CD4-positive, alpha-beta T cell (primary cell): ENCODE results near the gene KCNQ1. TPM values are rescaled to one million over a fixed set of nuclear protein-coding genes. Genes with fewer than 3 reads are reported as not detected.

Experiments used
- ATAC-seq: fragments of 200-7000 bp; cut with Tn5 transposase; one replicate; pipeline ENCODE4 v1.10.0; 2022; ENCODE audit warnings: mild to moderate bottlenecking; ENCODE audit not compliant: poor library complexity
- CTCF ChIA-PET: fragments of 350-600 bp; sonication (Branson Sonifier 250); formaldehyde crosslinking; loops from one replicate; lab custom pipeline; 2021; ENCODE audit warnings: antibody characterized with exemption, inconsistent platforms; lab: Charles Lee
- POLR2A ChIA-PET: fragments of 350-600 bp; sonication (Branson Sonifier 250); formaldehyde crosslinking; loops from one replicate; lab custom pipeline; 2021; ENCODE audit warnings: antibody characterized with exemption, inconsistent platforms; lab: Charles Lee
- DNase-seq, 14 experiments: peaks; one replicate each; pipeline ENCODE4 v3.0.0-alpha.2; 2013 to 2020; ENCODE audit warnings: mixed read lengths in 2 of 14
- H3K27ac ChIP-seq, 2 donors: one replicate each; pipeline versions ENCODE4 v1.5.1 to v1.7.0; 2013; ENCODE audit warnings: low read length in 2 of 2, low read depth in 1 of 2, mild to moderate bottlenecking in 1 of 2
- H3K27me3 ChIP-seq, 2 experiments: 1 replicate in 1 of 2; 2 replicates in 1 of 2; pipeline versions ENCODE4 v1.6.1 to v1.7.0; 2013; ENCODE audit warnings: low read length in 2 of 2, control low read depth in 1 of 2, mild to moderate bottlenecking in 1 of 2, moderate library complexity in 1 of 2; ENCODE audit not compliant: insufficient read depth in 2 of 2, control insufficient read depth in 1 of 2
- H3K36me3 ChIP-seq: one replicate; pipeline ENCODE4 v1.6.1; 2013; ENCODE audit warnings: low read length, control low read depth; ENCODE audit not compliant: insufficient read depth
- H3K4me1 ChIP-seq: one replicate; pipeline ENCODE4 v1.6.1; 2013; ENCODE audit warnings: low read length, control low read depth; ENCODE audit not compliant: insufficient read depth
- H3K4me3 ChIP-seq: one replicate; pipeline ENCODE4 v1.5.1; 2013; ENCODE audit warnings: mild to moderate bottlenecking, low read length, moderate library complexity
- H3K9me3 ChIP-seq, 2 experiments: 1 replicate in 1 of 2; 2 replicates in 1 of 2; pipeline versions ENCODE4 v1.6.1 to v1.7.0; 2013; ENCODE audit warnings: low read length in 2 of 2, mild to moderate bottlenecking in 2 of 2, control low read depth in 1 of 2, moderate library complexity in 1 of 2; ENCODE audit not compliant: control insufficient read depth in 1 of 2, insufficient read depth in 1 of 2
- H3K27ac Mint-ChIP-seq: one replicate; pipeline ENCODE4 v1.8.0; 2020; ENCODE audit warnings: mixed read lengths
- H3K27me3 Mint-ChIP-seq: one replicate; pipeline ENCODE4 v1.8.0; 2021; ENCODE audit warnings: mixed read lengths
- H3K36me3 Mint-ChIP-seq: one replicate; pipeline ENCODE4 v1.8.0; 2021; ENCODE audit warnings: low read depth, mixed read lengths
- H3K4me1 Mint-ChIP-seq: one replicate; pipeline ENCODE4 v1.8.0; 2021; ENCODE audit warnings: low read depth, mixed read lengths
- H3K4me3 Mint-ChIP-seq: one replicate; pipeline ENCODE4 v1.8.0; 2020; ENCODE audit warnings: mild to moderate bottlenecking, mixed read lengths
- H3K9me3 Mint-ChIP-seq: one replicate; pipeline ENCODE4 v1.8.0; 2020; ENCODE audit warnings: mixed read lengths
- intact Hi-C, 2 experiments: fragments of 100-400 bp; cut with DNase I in 1 of 2; cut with micrococcal nuclease in 1 of 2; formaldehyde crosslinking; loops; one replicate each; pipeline versions ENCODE4 v1.15.1 to v1.9.0; 2023 to 2025; cut with DNase I, micrococcal nuclease
- total RNA-seq, 174 experiments: library from RNA in 2 of 174; stranded (reverse) in 2 of 174; gene quantifications; one replicate each; pipeline ENCODE4 v1.2.3 and lab custom pipeline; 2021 to 2026
- TF ChIP-seq, protein P1 (sequence below): fragments of 200-600 bp; IDR thresholded peaks from one replicate; pipeline ENCODE4 v1.8.0; 2022; ENCODE audit warnings: antibody characterized with exemption, mild to moderate bottlenecking

KCNQ1 gene
- total RNA-seq, 2 experiments from 2014 or later, result 31.3 to 33.1 TPM

DNA sequence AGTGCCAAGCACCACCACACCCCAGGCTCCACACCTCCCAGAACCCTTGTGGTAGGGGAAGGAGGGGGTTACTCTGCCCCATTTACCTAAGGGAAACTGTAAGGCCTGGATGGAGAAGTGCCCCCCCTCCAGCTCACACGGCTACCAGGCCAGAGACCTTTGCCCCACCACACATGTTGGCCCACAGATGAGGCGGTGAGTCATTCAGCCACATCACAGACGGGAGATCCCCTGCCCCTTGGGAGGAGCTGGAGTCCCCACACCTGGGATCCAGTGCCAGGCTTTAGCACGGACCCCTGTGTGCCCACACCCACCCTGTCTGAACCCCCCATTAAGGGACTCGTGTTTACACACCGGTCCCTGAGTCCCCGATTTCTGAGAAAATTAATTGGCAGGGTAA is 415.8 kb downstream of the KCNQ1 start:
- Histone ChIP-seq H3K27me3 (peaks cover 19 to 38% of the 10 kb centered on the region in 2 experiments), H3K4me3 (no peak overlapping the region), H3K27ac (no peak overlapping the region), H3K9me3 (peaks cover 0 to 5% of the 10 kb centered on the region in 2 experiments), H3K36me3 (no peaks in the 10 kb centered on the region), H3K4me1 (no peaks in the 10 kb centered on the region)
- H3K4me1 Mint-ChIP-seq, result no peaks in the 10 kb centered on the region
- CTCF ChIA-PET, result interaction anchor here (0.7 kb wide), 1 partner anchor 328 kb away, joined by 3 read pairs; no protein-coding TSS in a partner anchor
- intact Hi-C loops, result no loop called here
- ATAC-seq, result no peak
- POLR2A ChIA-PET, result no interaction called here
- TF ChIP-seq, protein P1, sequence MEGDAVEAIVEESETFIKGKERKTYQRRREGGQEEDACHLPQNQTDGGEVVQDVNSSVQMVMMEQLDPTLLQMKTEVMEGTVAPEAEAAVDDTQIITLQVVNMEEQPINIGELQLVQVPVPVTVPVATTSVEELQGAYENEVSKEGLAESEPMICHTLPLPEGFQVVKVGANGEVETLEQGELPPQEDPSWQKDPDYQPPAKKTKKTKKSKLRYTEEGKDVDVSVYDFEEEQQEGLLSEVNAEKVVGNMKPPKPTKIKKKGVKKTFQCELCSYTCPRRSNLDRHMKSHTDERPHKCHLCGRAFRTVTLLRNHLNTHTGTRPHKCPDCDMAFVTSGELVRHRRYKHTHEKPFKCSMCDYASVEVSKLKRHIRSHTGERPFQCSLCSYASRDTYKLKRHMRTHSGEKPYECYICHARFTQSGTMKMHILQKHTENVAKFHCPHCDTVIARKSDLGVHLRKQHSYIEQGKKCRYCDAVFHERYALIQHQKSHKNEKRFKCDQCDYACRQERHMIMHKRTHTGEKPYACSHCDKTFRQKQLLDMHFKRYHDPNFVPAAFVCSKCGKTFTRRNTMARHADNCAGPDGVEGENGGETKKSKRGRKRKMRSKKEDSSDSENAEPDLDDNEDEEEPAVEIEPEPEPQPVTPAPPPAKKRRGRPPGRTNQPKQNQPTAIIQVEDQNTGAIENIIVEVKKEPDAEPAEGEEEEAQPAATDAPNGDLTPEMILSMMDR, result no peak
- peak in 3 of 14 experiments; percentile 5 to 61 (median 53) for DNase-seq
- no peaks in the 10 kb centered on the region for H3K9me3 Mint-ChIP-seq
- no peak overlapping the region for H3K4me3 Mint-ChIP-seq
- no peaks in the 10 kb centered on the region for H3K36me3 Mint-ChIP-seq
- peaks cover 37% of the 10 kb centered on the region for H3K27me3 Mint-ChIP-seq
- no peak overlapping the region for H3K27ac Mint-ChIP-seq

DNA sequence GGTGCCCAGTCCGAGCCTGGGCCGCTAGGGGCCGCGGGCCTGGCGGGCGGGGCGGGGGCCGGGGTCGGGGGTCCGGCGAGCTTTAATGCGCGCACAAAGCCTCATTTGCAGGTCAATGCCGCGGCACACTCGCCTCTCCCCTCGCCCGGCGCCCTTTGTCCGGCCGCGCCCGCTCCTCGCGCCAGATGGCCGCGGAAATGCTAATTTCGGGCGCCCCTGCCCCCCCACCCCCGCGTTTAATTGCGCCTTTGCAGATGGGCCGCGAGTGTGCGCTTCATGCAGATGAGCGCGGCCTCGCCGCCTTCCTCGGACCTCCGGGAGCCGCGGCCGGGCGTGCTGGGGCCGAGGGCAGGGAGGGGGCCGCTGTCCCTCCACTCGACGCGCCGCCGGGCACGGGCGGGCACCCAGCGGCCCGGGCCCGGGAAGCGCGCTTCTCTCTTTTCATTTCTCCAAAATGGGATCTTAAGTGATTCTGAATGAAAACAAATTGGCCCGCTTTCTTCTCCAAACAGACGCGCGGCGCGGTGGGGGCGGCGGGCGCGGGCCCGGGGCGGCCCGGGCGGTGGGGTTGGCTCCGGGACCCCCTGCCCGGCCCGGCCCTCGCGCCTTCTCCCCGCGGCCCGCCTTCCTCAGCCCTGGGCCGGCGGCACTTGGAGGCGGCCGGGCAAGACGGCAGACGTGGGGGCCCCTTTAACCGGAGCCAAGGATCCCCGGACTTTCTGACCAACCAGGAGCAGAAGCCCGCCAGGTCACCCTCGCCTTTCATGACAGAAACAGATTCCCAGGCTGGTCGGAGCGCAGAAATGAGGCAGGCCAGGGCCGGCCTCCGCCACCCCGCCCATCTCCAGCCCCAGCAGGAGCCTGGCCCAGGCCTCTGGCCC is 417.8 kb downstream of the KCNQ1 start:
- TF ChIP-seq, protein P1, result no peak
- POLR2A ChIA-PET, result no interaction called here
- no peak overlapping the region for H3K4me3 ChIP-seq
- peaks cover 0 to 17% of the 10 kb centered on the region in 2 experiments for H3K9me3 ChIP-seq
- DNase-seq (no peak), ATAC-seq (no peak)
- H3K4me3 Mint-ChIP-seq, result no peak overlapping the region
- intact Hi-C loops, result no loop called here
- CTCF ChIA-PET, result no interaction called here
- no peak overlapping the region for H3K27ac Mint-ChIP-seq
- H3K4me1 Mint-ChIP-seq, result no peaks in the 10 kb centered on the region
- no peaks in the 10 kb centered on the region for H3K36me3 ChIP-seq
- peaks cover 52% of the 10 kb centered on the region for H3K27me3 Mint-ChIP-seq
- H3K4me1 ChIP-seq, result no peaks in the 10 kb centered on the region
- H3K27me3 ChIP-seq, result peaks cover 28 to 44% of the 10 kb centered on the region in 2 experiments
- no peak overlapping the region for H3K27ac ChIP-seq
- H3K9me3 Mint-ChIP-seq, result no peaks in the 10 kb centered on the region
- H3K36me3 Mint-ChIP-seq, result no peaks in the 10 kb centered on the region

DNA sequence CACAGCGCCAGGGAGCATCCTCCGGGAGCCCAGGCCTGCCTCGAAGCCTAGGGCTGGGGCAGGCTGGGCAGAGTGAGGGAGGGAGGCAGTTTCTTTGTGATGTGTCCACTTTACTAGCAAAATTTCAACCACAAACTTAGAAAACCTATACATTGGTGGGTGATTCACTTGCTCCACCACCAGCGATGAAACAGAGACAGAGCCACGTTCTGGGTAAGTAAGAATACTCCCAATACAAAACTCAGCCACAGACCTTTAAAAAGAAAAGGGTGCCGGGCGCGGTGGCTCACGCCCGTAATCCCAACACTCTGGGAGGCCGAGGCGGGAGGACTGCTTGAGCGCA is 418.4 kb downstream of the KCNQ1 start:
- H3K9me3 ChIP-seq, result peaks cover 0 to 18% of the 10 kb centered on the region in 2 experiments
- POLR2A ChIA-PET, result no interaction called here
- intact Hi-C loops, result no loop called here
- ATAC-seq (no peak), DNase-seq (no peak)
- Mint-ChIP-seq H3K4me1 (no peaks in the 10 kb centered on the region), H3K4me3 (no peak overlapping the region), H3K27ac (no peak overlapping the region), H3K27me3 (peaks cover 58% of the 10 kb centered on the region), H3K36me3 (no peaks in the 10 kb centered on the region), H3K9me3 (no peaks in the 10 kb centered on the region)
- H3K27ac ChIP-seq, result no peak overlapping the region
- peaks cover 29 to 44% of the 10 kb centered on the region in 2 experiments for H3K27me3 ChIP-seq
- CTCF ChIA-PET, result interaction anchor here (1.0 kb wide), 1 partner anchor 25 kb away, joined by 3 read pairs; no protein-coding TSS in a partner anchor
- no peak overlapping the region for H3K4me3 ChIP-seq
- H3K4me1 ChIP-seq, result no peaks in the 10 kb centered on the region
- TF ChIP-seq, protein P1, result no peak
- no peaks in the 10 kb centered on the region for H3K36me3 ChIP-seq
